AG20443 (cell line): ENCODE data around the gene SPACA7.
"Not testable (repeated sequence)": the region's sequence is repeated elsewhere in the genome, so short reads cannot be mapped to it uniquely, and the experiment has no call there.

Experiments
- DNase-seq: peaks from one replicate; pipeline ENCODE4 v3.0.0; 2012; ENCODE audit warnings: low spot score, mixed read lengths

Gene SPACA7

GRCh38 chr13:112350300-112350699 is 25.9 kb upstream of the SPACA7 start:
- DNase-seq = no peak

- DNase-seq = no peak
Observed at GRCh38 chr13:112351825-112352224, 24.3 kb upstream of the SPACA7 start.

- DNase-seq = no peak
Observed at GRCh38 chr13:112353856-112354255, 22.3 kb upstream of the SPACA7 start.

- DNase-seq = no peak
Observed at GRCh38 chr13:112354330-112355273, 21.6 kb upstream of the SPACA7 start.

GRCh38 chr13:112355274-112355838 is 20.8 kb upstream of the SPACA7 start:
- no peak for DNase-seq

- DNase-seq = no peak
Observed at GRCh38 chr13:112356190-112356589, 20.0 kb upstream of the SPACA7 start.

- no peak for DNase-seq
Observed at GRCh38 chr13:112358156-112358555, 18.0 kb upstream of the SPACA7 start.

- DNase-seq = no peak
Observed at GRCh38 chr13:112362021-112362420, 14.1 kb upstream of the SPACA7 start.

GRCh38 chr13:112363867-112364528 is 12.2 kb upstream of the SPACA7 start:
- DNase-seq = no peak

GRCh38 chr13:112366907-112367646 is 9.1 kb upstream of the SPACA7 start:
- DNase-seq = no peak

- DNase-seq = no peak
Observed at GRCh38 chr13:112368883-112369282, 7.3 kb upstream of the SPACA7 start.

GRCh38 chr13:112370311-112370710 is 5.8 kb upstream of the SPACA7 start:
- DNase-seq = no peak

- DNase-seq = no peak
Observed at GRCh38 chr13:112374271-112374670, 1.9 kb upstream of the SPACA7 start.

GRCh38 chr13:112391746-112392145 is 15.6 kb downstream of the SPACA7 start:
- no peak for DNase-seq

GRCh38 chr13:112392719-112393118 is 16.6 kb downstream of the SPACA7 start:
- no peak for DNase-seq

GRCh38 chr13:112395022-112395421 is 18.9 kb downstream of the SPACA7 start:
- DNase-seq = not testable (repeated sequence)

- DNase-seq = not testable (repeated sequence)
Observed at GRCh38 chr13:112395941-112396340, 19.8 kb downstream of the SPACA7 start.

- DNase-seq = no peak
Observed at GRCh38 chr13:112397108-112397507, 21.0 kb downstream of the SPACA7 start.

- DNase-seq = not testable (repeated sequence)
Observed at GRCh38 chr13:112398347-112398746, 22.2 kb downstream of the SPACA7 start.

GRCh38 chr13:112409828-112410227 is 33.7 kb downstream of the SPACA7 start:
- DNase-seq = not testable (repeated sequence)

- DNase-seq = no peak
Observed at GRCh38 chr13:112416647-112417046, 40.5 kb downstream of the SPACA7 start.

GRCh38 chr13:112417079-112417478 is 40.9 kb downstream of the SPACA7 start:
- DNase-seq = no peak
